Progenitor cell of endocrine pancreas (in vitro differentiated cells): ENCODE measurements around the gene PNMT. TPM values are rescaled to one million over a fixed set of nuclear protein-coding genes. Genes with fewer than 3 reads are reported as not detected.

Experiments
- total RNA-seq: library from RNA; stranded (reverse); gene quantifications from 2 replicates; pipeline ENCODE4 v1.2.1, GENCODE V29; 2021

Gene PNMT
- total RNA-seq, 1 donor from 2014 or later = 2.5 TPM

Other genes with a start within 250 kb of the PNMT start
- gene MED1, start 217.2 kb upstream of the PNMT start, total RNA-seq = 41.6 and 44.4 TPM in 2 replicates
- 81.5 and 86.8 TPM in 2 replicates for gene CDK12, start 207.0 kb upstream of the PNMT start, total RNA-seq
- not detected in 2 replicates for gene NEUROD2, start 60.5 kb upstream of the PNMT start, total RNA-seq
- gene PPP1R1B, start 41.5 kb upstream of the PNMT start, total RNA-seq = 0.89 TPM in 1 of 2 replicates, not detected in the other
- gene STARD3, start 31.3 kb upstream of the PNMT start, total RNA-seq = 57.0 and 62.5 TPM in 2 replicates
- 1.8 and 2.7 TPM in 2 replicates for gene TCAP, start 3.1 kb upstream of the PNMT start, total RNA-seq
- 38.7 and 40.1 TPM in 2 replicates for gene PGAP3, start 19.6 kb downstream of the PNMT start, total RNA-seq
- 136 and 152 TPM in 2 replicates for gene ERBB2, start 31.6 kb downstream of the PNMT start, total RNA-seq
- 43.4 and 48.0 TPM in 2 replicates for gene MIEN1, start 62.1 kb downstream of the PNMT start, total RNA-seq
- gene GRB7, start 69.5 kb downstream of the PNMT start, total RNA-seq = 28.8 and 29.9 TPM in 2 replicates
- gene IKZF3, start 195.9 kb downstream of the PNMT start, total RNA-seq = not detected in 2 replicates
- not detected in 2 replicates for gene ZPBP2, start 199.7 kb downstream of the PNMT start, total RNA-seq